Activated CD4-positive, alpha-beta T cell treated with anti-CD3 and anti-CD28 coated beads, Interleukin-2, amount 50 U/mL, for 48 hours (primary cell): Measurements from ENCODE around the gene SP110.
"Not testable (repeated sequence)": the region's sequence is repeated elsewhere in the genome, so short reads cannot be mapped to it uniquely, and the experiment has no call there.

Experiments
- DNase-seq, 2 experiments: peaks; one replicate each; pipeline ENCODE4 v3.0.0-alpha.2; 2020

SP110 gene

GRCh38 chr2:230222829-230223228 is 3.0 kb upstream of the SP110 start:
- DNase-seq: not testable (repeated sequence)

- DNase-seq: no peak
Observed at GRCh38 chr2:230221493-230221892, 1.7 kb upstream of the SP110 start.

GRCh38 chr2:230220347-230220969 is 674 bp upstream of the SP110 start:
- no peak for DNase-seq

- DNase-seq: no peak
Observed at GRCh38 chr2:230218421-230218820, 1.4 kb downstream of the SP110 start.

- DNase-seq: no peak
Observed at GRCh38 chr2:230217424-230217823, 2.4 kb downstream of the SP110 start.

- DNase-seq: no peak
Observed at GRCh38 chr2:230216489-230216888, 3.3 kb downstream of the SP110 start.

GRCh38 chr2:230209422-230210051 is 10.2 kb downstream of the SP110 start:
- DNase-seq: no peak

- no peak for DNase-seq
Observed at GRCh38 chr2:230208576-230208975, 11.2 kb downstream of the SP110 start.

GRCh38 chr2:230205721-230206120 is 14.1 kb downstream of the SP110 start:
- no peak for DNase-seq

GRCh38 chr2:230205034-230205433 is 14.8 kb downstream of the SP110 start:
- DNase-seq: no peak

- DNase-seq: no peak
Observed at GRCh38 chr2:230203110-230203676, 16.6 kb downstream of the SP110 start.

GRCh38 chr2:230202430-230203109 is 17.2 kb downstream of the SP110 start:
- DNase-seq: peak; percentile 39 to 54

- no peak for DNase-seq
Observed at GRCh38 chr2:230184727-230185578, 34.8 kb downstream of the SP110 start.

- DNase-seq: no peak
Observed at GRCh38 chr2:230181195-230181594, 38.6 kb downstream of the SP110 start.

- DNase-seq: no peak
Observed at GRCh38 chr2:230179907-230180306, 39.9 kb downstream of the SP110 start.

GRCh38 chr2:230178546-230179485 is 41.0 kb downstream of the SP110 start:
- DNase-seq: no peak

GRCh38 chr2:230176996-230177395 is 42.8 kb downstream of the SP110 start:
- DNase-seq: no peak

- DNase-seq: no peak
Observed at GRCh38 chr2:230174466-230174865, 45.3 kb downstream of the SP110 start.

GRCh38 chr2:230172852-230173251 is 46.9 kb downstream of the SP110 start:
- no peak for DNase-seq

GRCh38 chr2:230172156-230172555 is 47.6 kb downstream of the SP110 start:
- no peak for DNase-seq

GRCh38 chr2:230170532-230170931 is 49.3 kb downstream of the SP110 start:
- no peak for DNase-seq
